Measurements from ENCODE around the gene IFT25.

Gene IFT25

GRCh38 chr1:53927376-53927881 lies 18.1 kb downstream of the IFT25 start:
- no peak for DNase-seq (ENCODE audit: low spot score)

- DNase-seq (ENCODE audit: low spot score): no peak
Observed at GRCh38 chr1:53919675-53920066, 25.8 kb downstream of the IFT25 start.

DNA sequence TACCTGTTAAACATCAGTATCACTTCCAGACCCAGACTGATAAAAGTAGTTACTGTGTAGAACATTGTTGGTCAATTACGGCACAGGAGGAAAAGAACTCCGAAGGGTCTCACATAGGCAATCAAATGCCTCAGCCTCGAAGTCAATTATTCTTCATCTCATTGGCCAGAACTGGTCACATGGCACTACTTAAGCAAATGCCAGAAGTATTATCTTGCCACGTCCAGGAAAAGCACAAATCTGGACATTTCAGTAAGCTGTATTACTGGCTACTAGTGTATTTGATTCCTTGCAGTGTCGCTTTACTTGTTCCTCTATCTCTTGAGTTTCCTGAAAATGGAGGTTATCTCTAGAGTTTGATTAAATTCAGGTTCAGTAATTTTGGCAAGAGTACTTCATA lies 27.2 kb downstream of the IFT25 start:
- no peak for DNase-seq (ENCODE audit: low spot score)

DNA sequence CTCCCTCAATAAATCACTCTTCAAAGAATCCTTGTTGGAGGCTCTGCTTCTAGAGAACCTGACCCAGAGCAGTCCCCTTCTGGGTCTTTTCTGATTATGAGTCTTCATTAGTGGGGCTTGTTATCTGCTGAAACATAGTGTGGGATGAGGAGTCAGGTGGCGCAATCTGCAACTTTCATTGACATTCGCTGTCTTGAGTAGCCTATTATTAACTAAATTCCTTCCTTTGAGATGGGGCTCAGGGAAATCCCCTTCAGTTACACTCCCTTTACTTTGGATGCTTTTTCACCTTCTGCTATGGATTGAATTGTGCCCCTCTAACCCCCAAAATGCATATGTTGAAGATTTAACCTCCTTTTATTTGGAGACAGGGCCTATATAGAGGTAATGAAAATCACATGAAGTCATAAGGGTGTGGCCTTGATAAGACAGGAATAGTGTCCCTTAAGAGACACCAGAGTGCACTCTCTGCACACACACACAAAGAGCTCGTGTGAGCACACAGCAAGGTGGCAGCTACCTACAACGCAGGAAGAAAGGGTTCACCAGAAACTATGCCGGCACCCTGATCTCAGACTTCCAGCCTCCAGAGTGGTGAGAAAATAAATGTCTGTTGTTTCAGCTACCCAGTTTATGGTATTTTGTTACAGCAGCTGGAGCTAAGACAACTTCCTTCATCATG lies 32.0 kb downstream of the IFT25 start:
- DNase-seq (ENCODE audit: low spot score): no peak

DNA sequence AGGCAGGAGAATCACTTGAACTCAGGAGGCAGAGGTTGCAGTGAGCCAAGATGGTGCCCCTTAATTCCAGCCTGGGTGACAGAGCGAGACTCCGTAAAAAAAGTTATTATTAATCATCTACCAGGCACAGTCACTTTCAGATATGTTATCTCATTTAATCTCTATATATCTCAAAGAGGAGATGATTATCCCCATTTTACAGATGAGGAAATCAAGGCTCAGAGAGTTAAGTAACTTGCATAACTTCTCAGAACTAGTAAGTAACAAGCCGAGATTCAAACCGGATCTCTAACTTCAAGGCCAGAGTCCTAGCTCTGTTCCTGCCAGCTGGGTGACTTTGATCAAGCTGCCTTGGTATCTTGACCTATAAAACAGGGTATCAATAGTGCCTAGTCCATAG lies 34.1 kb downstream of the IFT25 start:
- DNase-seq (ENCODE audit: low spot score): no peak

DNA sequence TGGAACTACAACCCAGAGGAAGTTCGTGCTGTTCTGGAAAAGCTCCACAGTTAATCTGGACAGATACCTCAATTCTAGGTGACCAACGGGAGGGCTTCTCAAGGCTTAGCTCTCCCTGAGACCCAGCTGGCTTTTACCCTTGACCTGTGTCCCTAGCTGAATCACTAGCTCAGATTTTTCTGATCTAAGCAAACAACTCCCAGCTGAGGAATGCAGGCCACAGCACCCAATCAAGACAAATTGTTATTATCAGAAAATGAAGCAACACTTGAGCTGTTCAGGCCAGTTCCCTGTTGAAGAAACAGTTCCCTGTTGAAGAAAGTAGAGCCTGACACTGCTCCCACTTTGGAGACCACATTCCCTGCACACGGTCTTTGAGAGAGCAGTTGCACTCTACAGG lies 35.6 kb downstream of the IFT25 start:
- DNase-seq (ENCODE audit: low spot score): no peak

GRCh38 chr1:53906121-53906520 lies 39.4 kb downstream of the IFT25 start:
- no peak for DNase-seq (ENCODE audit: low spot score)

- DNase-seq (ENCODE audit: low spot score): no peak
Observed at GRCh38 chr1:53905509-53905908, 40.0 kb downstream of the IFT25 start.

GRCh38 chr1:53902235-53903138 lies 43.0 kb downstream of the IFT25 start:
- no peak for DNase-seq (ENCODE audit: low spot score)

- DNase-seq (ENCODE audit: low spot score): no peak
Observed at GRCh38 chr1:53899708-53900107, 45.8 kb downstream of the IFT25 start.

GRCh38 chr1:53899206-53899628 lies 46.3 kb downstream of the IFT25 start:
- no peak for DNase-seq (ENCODE audit: low spot score)

GRCh38 chr1:53896635-53897229 lies 48.8 kb downstream of the IFT25 start:
- DNase-seq (ENCODE audit: low spot score): no peak

DNA sequence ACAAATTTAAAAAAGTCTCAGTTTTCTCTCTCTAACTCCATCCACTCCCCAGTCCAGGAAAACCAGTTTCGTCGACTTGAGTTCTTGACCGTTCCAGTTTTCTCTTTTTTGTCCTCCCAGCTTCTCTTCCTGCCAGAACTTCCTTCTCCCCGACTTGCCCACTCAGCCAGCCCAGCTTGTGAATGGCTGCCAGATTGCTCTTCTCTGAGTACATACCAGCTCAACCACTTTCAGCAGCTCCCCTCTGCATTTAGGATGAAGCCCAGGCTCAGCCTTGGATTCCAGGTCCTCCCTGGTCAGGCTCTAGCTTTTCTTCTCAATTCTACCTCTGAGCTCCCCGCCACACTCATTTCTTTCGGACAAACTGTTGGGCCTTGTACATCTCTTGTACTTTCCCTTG lies 50.1 kb downstream of the IFT25 start:
- no peak for DNase-seq (ENCODE audit: low spot score)

- no peak for DNase-seq (ENCODE audit: low spot score)
Observed at GRCh38 chr1:53894644-53895043, 50.9 kb downstream of the IFT25 start.

DNA sequence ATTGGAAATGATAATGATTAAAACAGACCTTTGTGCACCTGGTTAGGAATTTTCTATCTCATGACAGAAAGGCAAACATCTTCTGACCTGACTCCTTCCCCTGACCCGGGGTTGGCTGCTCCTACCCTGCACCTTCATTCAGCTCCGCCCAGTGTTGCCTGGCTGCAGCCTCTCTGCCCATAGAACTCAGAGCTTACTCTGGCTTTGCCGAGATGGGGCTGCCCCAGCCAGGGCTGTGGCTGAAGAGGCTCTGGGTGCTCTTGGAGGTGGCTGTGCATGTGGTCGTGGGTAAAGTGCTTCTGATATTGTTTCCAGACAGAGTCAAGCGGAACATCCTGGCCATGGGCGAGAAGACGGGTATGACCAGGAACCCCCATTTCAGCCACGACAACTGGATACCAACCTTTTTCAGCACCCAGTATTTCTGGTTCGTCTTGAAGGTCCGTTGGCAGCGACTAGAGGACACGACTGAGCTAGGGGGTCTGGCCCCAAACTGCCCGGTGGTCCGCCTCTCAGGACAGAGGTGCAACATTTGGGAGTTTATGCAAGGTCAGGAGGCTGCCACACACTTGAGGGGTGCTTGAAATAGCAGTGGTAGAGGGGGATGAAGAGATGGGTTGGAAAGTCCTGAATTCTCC lies 51.4 kb downstream of the IFT25 start, which contains the start of gene DIO1:
Gene DIO1 (plus strand): TSS at position 189 of the 638 bp plus-strand sequence. CDS start 24 bp downstream, at position 213.
- no peak for DNase-seq (ENCODE audit: low spot score)

DNA sequence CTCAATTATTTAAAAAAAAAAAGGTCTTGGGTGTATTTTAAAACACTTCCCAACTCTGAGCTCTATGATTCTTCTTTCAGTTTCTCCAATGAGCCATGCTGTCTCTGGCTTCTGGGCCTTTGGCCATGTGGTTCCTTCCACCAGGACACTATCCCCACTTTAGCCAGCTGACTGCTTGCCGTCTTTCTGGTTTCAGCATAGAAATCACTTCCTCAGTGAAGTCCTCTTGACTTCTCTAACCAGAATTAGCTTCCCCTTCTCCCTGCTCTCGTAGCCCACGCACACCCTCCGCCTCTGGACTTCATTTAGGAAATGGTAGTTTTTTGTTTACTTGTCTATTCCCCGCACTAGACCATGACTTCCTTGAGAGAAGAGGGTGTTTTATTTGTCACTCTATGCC lies 52.6 kb downstream of the IFT25 start:
- DNase-seq (ENCODE audit: low spot score): no peak

DNA sequence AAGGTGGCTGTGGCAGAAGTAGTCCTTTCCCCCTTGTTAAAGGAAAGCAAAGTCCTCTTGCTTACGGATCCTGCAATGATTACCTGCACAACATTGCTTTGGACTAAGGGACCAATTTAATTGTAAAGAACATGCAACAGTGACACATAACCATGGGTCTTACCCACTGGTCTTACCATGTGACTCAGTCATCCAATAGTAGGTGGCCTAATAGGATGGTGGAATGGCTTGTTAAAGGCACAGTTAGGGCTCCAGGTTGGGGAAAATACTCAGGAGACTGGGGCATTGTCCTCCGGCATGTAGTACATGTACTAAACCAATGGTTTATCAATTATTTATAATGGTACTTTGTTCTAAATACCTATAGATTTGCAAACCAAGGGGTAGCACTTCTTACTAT lies 53.8 kb downstream of the IFT25 start:
- no peak for DNase-seq (ENCODE audit: low spot score)

GRCh38 chr1:53891018-53891417 lies 54.5 kb downstream of the IFT25 start:
- DNase-seq (ENCODE audit: low spot score): no peak

GRCh38 chr1:53890522-53890941 lies 55.0 kb downstream of the IFT25 start:
- DNase-seq (ENCODE audit: low spot score): no peak

GRCh38 chr1:53889304-53890298 lies 55.9 kb downstream of the IFT25 start, which contains the start of gene YIPF1:
Gene YIPF1 (minus strand): TSS chr1:53889797. CDS start chr1:53888937, 860 bp downstream.
- peak; percentile 80 for DNase-seq (ENCODE audit: low spot score)

DNA sequence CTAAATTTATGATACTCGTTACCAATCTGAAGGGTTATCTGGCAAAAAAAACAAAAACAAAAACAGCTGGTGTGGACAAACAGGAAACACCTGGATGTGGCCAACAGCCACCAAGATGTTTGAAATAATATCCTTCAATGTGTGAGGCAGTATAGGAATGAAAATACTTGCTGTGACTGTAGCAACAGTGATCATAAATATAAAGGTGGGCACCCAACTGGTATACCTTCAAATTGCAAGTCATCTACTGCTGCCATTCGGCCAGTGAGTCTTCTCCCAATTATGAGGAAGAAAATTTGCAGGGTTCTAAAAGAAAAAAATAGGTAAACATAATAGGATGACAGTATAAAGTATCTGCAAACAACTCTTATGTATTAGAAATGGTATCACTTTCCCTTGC lies 56.8 kb downstream of the IFT25 start:
- no peak for DNase-seq (ENCODE audit: low spot score)
